Activated CD4-positive, alpha-beta T cell treated with anti-CD3 and anti-CD28 coated beads for 36 hours (primary cell): Measurements from ENCODE around the gene RAI14. TPM values are rescaled to one million over a fixed set of nuclear protein-coding genes. Genes with fewer than 3 reads are reported as not detected.

ENCODE experiments used
- ATAC-seq: fragments of 200-7000 bp; cut with Tn5 transposase; one replicate; pipeline ENCODE4 v1.10.0; 2021; ENCODE audit warnings: mild to moderate bottlenecking, moderate library complexity
- CTCF ChIA-PET: fragments of 350-600 bp; sonication (Branson Sonifier 250); formaldehyde crosslinking; loops from one replicate; lab custom pipeline; 2021; ENCODE audit warnings: antibody characterized with exemption; lab: Charles Lee
- POLR2A ChIA-PET: fragments of 350-600 bp; sonication (Branson Sonifier 250); formaldehyde crosslinking; loops from one replicate; lab custom pipeline; 2021; ENCODE audit warnings: antibody characterized with exemption, inconsistent platforms; lab: Charles Lee
- DNase-seq: peaks from one replicate; pipeline ENCODE4 v3.0.0-alpha.2; 2020
- H3K27ac Mint-ChIP-seq: one replicate; pipeline ENCODE4 v1.8.0; 2021; ENCODE audit warnings: mixed read lengths
- H3K27me3 Mint-ChIP-seq: one replicate; pipeline ENCODE4 v1.8.0; 2021; ENCODE audit warnings: mixed read lengths
- H3K36me3 Mint-ChIP-seq: one replicate; pipeline ENCODE4 v1.8.0; 2021; ENCODE audit warnings: low read depth, mixed read lengths
- H3K4me1 Mint-ChIP-seq: one replicate; pipeline ENCODE4 v1.8.0; 2021; ENCODE audit warnings: mixed read lengths
- H3K4me3 Mint-ChIP-seq: one replicate; pipeline ENCODE4 v1.8.0; 2021; ENCODE audit warnings: mild to moderate bottlenecking, moderate library complexity, mixed read lengths
- H3K9me3 Mint-ChIP-seq: one replicate; pipeline ENCODE4 v1.8.0; 2021; ENCODE audit warnings: low read depth, mixed read lengths
- intact Hi-C, 2 experiments: fragments of 100-400 bp; cut with DNase I in 1 of 2; cut with micrococcal nuclease in 1 of 2; formaldehyde crosslinking; loops; one replicate each; pipeline versions ENCODE4 v1.14.2 to v1.15.1; 2022 to 2024; cut with DNase I, micrococcal nuclease
- total RNA-seq, 2 experiments: library from RNA; stranded (reverse); gene quantifications; one replicate each; pipeline ENCODE4 v1.2.3, GENCODE V29; 2021

The RAI14 gene
- total RNA-seq, 2 experiments from 2014 or later: 4.5 to 7.1 TPM

DNA sequence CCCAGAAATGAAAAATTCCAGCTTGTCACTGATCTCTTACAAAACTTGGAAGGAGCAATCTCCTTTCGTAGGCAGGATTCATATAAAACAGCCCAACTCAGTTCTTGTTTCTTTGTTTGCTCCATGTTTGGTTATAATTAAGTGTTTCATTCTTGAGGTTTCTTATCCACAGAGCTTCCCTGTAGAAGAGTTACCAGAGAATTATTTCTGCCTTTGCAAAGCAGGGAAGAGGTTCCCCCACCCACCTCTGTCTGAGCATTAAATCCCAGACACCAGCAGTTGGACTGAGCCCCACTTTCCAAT lies 34.1 kb upstream of the RAI14 start:
- no peak overlapping the region for H3K27ac Mint-ChIP-seq
- DNase-seq (no peak), ATAC-seq (no peak)
- CTCF ChIA-PET: no interaction called here
- intact Hi-C loops: no loop called here
- POLR2A ChIA-PET: no interaction called here
- H3K9me3 Mint-ChIP-seq: no peaks in the 10 kb centered on the region
- H3K36me3 Mint-ChIP-seq: no peaks in the 10 kb centered on the region
- peaks cover 14% of the 10 kb centered on the region for H3K4me1 Mint-ChIP-seq
- no peak overlapping the region for H3K4me3 Mint-ChIP-seq
- peaks cover 11% of the 10 kb centered on the region for H3K27me3 Mint-ChIP-seq

DNA sequence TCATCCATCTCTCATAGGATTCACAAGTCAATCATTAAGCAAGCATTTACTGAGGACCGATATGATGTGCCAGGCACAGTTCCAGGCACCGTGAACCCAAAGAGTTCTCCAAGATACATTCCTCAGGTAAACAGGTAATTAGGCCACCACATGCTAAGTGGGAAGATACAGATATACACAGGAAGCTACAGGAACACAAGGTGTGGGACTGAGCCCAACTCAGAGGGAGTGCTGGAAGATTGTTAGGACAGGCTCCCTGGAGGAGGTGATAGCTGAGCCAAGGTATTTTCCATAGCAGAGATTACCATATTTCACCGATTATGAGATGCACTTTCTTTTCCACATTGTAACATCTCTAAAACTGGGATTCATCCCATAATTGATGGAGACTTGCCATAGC lies 31.4 kb upstream of the RAI14 start:
- no peaks in the 10 kb centered on the region for H3K36me3 Mint-ChIP-seq
- H3K9me3 Mint-ChIP-seq: no peaks in the 10 kb centered on the region
- POLR2A ChIA-PET: no interaction called here
- CTCF ChIA-PET: no interaction called here
- ATAC-seq: no peak
- no peak overlapping the region for H3K4me3 Mint-ChIP-seq
- no peak overlapping the region for H3K27ac Mint-ChIP-seq
- intact Hi-C loops: no loop called here
- H3K27me3 Mint-ChIP-seq: peaks cover 8% of the 10 kb centered on the region
- peaks cover 9% of the 10 kb centered on the region for H3K4me1 Mint-ChIP-seq
- no peak for DNase-seq

DNA sequence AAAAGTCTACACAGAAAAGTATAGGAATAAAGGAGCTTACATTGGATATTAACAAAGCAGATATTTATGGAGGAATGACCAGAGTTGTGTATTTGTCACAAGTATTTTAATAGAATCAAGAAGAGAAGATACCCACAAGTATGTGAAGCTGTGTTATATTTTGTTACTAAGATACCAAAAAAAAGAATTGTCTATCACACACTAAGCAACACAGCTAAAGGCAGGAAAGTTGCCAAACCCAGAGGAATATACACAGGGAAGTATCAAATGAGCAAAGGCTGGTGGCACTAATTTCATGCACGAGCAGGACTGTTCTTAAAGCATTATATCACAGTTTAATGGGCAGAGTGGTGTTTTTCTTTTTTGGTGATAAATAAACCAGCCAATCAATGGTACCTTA lies 30.9 kb upstream of the RAI14 start:
- ChIA-PET CTCF (no interaction called here), POLR2A (no interaction called here)
- DNase-seq (no peak), ATAC-seq (no peak)
- intact Hi-C loops: no loop called here
- Mint-ChIP-seq H3K9me3 (no peaks in the 10 kb centered on the region), H3K27ac (no peak overlapping the region), H3K27me3 (peaks cover 6% of the 10 kb centered on the region), H3K4me1 (peaks cover 9% of the 10 kb centered on the region), H3K4me3 (no peak overlapping the region), H3K36me3 (no peaks in the 10 kb centered on the region)

DNA sequence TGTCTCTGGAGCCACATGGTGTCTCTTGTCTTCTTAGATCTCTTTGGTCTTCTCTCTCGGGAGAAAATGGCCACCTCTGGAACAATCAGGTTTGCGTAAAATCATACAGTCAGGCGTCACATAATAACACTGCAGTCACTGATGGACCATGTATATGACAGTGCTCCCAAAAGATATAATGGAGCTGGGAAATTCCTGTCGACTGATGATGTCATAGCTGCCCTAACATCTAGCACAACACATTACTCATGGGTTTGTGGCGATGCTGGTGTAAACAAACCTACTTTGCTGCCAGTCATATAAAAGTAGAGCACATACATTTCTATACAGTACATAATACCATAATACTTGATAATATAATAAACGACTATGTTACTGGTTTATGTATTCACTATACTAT lies 30.1 kb upstream of the RAI14 start:
- Mint-ChIP-seq H3K4me3 (no peak overlapping the region), H3K9me3 (peaks cover 2% of the 10 kb centered on the region), H3K27ac (no peak overlapping the region), H3K4me1 (peaks cover 9% of the 10 kb centered on the region), H3K36me3 (no peaks in the 10 kb centered on the region), H3K27me3 (peaks cover 6% of the 10 kb centered on the region)
- DNase-seq (no peak), ATAC-seq (peak; percentile 36)
- intact Hi-C loops: no loop called here
- POLR2A ChIA-PET: no interaction called here
- CTCF ChIA-PET: interaction anchor here (1.6 kb wide), 1 partner anchor 141 kb away, joined by 6 read pairs; no protein-coding TSS in a partner anchor

DNA sequence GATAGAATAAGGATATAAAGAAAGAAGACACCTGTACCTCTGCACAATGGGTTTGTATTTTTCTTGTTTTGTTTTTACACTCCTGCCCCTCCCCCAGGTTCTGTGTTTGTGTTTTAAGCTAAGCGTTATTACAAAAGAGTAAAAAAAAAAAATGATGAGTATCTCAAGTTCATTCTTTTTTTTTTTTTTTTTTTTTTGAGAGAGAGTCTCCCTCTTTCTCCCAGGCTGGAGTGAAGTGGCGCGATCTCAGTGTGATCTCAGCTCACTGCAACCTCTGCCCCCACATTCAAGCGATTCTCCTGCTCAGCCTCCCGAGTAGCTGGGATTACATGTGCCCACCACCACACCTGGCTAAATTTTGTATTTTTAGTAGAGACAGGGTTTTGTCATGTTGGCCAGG lies 29.4 kb upstream of the RAI14 start:
- ChIA-PET CTCF (interaction anchor here (1.6 kb wide), 1 partner anchor 142 kb away, joined by 6 read pairs; no protein-coding TSS in a partner anchor), POLR2A (no interaction called here)
- no peak overlapping the region for H3K4me3 Mint-ChIP-seq
- intact Hi-C loops: no loop called here
- no peaks in the 10 kb centered on the region for H3K36me3 Mint-ChIP-seq
- H3K27ac Mint-ChIP-seq: no peak overlapping the region
- ATAC-seq: no peak
- no peak for DNase-seq
- H3K4me1 Mint-ChIP-seq: peaks cover 6% of the 10 kb centered on the region
- peaks cover 4% of the 10 kb centered on the region for H3K9me3 Mint-ChIP-seq
- H3K27me3 Mint-ChIP-seq: peaks cover 6% of the 10 kb centered on the region

DNA sequence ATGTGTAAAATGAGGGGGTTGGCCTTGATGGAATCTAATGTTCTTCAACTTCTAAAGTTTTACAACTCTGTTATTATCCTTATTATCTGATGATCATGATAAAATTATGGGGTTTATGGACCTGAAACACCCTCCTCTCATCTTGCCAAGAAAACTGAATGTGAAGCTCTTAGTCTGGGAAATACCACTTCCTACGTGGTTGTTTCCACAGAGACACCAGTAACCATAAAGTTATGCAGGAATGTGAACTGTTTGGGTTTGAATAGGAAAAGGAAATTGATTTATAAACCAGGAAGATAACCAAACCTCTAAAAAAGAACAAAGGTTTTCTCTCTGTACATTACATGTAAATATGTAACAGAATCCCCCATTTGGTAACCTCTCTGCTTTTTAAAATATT lies 28.3 kb upstream of the RAI14 start:
- Mint-ChIP-seq H3K36me3 (no peaks in the 10 kb centered on the region), H3K4me3 (no peak overlapping the region), H3K4me1 (no peaks in the 10 kb centered on the region), H3K9me3 (peaks cover 4% of the 10 kb centered on the region), H3K27ac (no peak overlapping the region), H3K27me3 (peaks cover 6% of the 10 kb centered on the region)
- DNase-seq (no peak), ATAC-seq (no peak)
- POLR2A ChIA-PET: no interaction called here
- CTCF ChIA-PET: interaction anchor here (0.6 to 0.8 kb wide), 2 partner anchors 22 to 805 kb away, joined by 3 read pairs; no protein-coding TSS in a partner anchor
- intact Hi-C loops: no loop called here

DNA sequence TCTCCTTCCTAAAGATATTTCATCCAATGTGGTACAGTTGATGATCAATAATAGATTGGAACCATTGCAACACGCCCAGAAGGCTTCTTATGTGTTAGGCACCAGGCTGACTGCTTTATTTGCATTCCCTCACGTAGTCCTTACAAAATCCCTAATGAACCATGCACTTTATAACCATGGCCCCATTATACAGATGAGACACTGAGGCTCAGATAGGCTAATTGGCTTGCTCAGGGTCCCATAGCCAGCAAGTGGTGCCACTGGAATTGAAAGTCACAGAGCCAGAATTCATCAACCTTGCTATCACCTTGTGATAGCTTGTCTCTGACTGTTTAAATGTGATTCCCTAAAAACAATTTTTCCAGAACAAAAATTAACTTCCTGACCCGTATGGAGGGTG lies 27.8 kb upstream of the RAI14 start:
- Mint-ChIP-seq H3K4me1 (no peaks in the 10 kb centered on the region), H3K36me3 (no peaks in the 10 kb centered on the region), H3K27ac (no peak overlapping the region), H3K9me3 (peaks cover 4% of the 10 kb centered on the region), H3K27me3 (peaks cover 8% of the 10 kb centered on the region), H3K4me3 (no peak overlapping the region)
- CTCF ChIA-PET: interaction anchor here (0.6 kb wide), 1 partner anchor 804 kb away, joined by 3 read pairs; no protein-coding TSS in a partner anchor
- DNase-seq (no peak), ATAC-seq (no peak)
- intact Hi-C loops: no loop called here
- POLR2A ChIA-PET: no interaction called here

DNA sequence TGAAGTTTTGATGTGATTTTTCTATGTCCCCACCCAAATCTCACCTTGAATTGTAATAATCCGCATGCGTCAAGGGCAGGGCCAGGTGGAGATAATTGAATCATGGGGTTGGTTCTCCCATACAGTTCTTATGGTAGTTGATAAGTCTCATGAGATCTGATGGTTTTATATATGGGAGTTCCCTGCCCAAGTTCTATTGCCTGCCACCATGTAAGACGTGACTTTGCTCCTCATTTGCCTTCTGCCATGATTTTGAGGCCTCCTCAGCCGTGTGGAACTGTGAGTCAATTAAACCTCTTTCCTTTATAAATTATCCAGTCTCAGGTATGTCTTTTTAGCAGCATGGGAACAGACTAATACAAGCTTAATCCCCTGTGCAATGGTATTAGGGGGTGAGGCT lies 25.5 kb upstream of the RAI14 start:
- H3K4me3 Mint-ChIP-seq: no peak overlapping the region
- H3K27ac Mint-ChIP-seq: no peak overlapping the region
- no peaks in the 10 kb centered on the region for H3K4me1 Mint-ChIP-seq
- ATAC-seq: no peak
- ChIA-PET CTCF (no interaction called here), POLR2A (no interaction called here)
- peaks cover 4% of the 10 kb centered on the region for H3K9me3 Mint-ChIP-seq
- H3K36me3 Mint-ChIP-seq: no peaks in the 10 kb centered on the region
- intact Hi-C loops: no loop called here
- DNase-seq: no peak
- H3K27me3 Mint-ChIP-seq: peaks cover 3% of the 10 kb centered on the region

DNA sequence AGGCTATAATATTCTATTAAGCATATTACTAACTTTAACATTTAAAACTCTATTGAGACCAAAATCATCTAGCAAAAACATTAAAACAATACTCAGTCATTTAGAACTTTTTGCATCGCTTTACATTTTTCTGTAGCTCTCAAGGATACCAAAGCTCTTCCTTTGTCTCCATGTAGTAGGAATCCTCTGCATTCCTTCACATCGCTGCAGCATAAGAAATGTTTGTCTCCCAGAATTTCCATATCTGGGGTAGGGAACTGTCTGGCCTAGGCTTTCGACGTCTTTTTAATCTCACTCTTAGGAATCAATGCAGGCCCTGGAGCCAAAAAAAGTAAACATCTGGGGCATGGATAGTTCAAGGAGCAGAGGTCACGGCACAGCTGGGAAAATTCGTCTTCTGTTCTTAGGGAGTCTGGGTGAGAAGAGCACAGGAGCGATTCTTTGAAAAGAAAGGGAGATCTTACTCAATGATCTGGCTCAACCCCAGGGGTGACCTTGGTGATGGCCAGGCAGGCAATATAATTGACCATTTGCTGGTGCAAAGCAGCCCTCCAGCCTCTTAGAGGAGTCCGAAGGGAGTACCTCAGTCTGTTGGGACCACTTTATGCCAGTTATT lies 23.2 kb upstream of the RAI14 start:
- Mint-ChIP-seq H3K36me3 (no peaks in the 10 kb centered on the region), H3K27ac (no peak overlapping the region), H3K4me3 (no peak overlapping the region), H3K27me3 (peaks cover 5% of the 10 kb centered on the region), H3K9me3 (peaks cover 4% of the 10 kb centered on the region), H3K4me1 (no peaks in the 10 kb centered on the region)
- DNase-seq: no peak
- no peak for ATAC-seq
- ChIA-PET CTCF (interaction anchor here (0.7 kb wide), 1 partner anchor 233 kb away, joined by 3 read pairs; no protein-coding TSS in a partner anchor), POLR2A (no interaction called here)
- intact Hi-C loops: no loop called here

DNA sequence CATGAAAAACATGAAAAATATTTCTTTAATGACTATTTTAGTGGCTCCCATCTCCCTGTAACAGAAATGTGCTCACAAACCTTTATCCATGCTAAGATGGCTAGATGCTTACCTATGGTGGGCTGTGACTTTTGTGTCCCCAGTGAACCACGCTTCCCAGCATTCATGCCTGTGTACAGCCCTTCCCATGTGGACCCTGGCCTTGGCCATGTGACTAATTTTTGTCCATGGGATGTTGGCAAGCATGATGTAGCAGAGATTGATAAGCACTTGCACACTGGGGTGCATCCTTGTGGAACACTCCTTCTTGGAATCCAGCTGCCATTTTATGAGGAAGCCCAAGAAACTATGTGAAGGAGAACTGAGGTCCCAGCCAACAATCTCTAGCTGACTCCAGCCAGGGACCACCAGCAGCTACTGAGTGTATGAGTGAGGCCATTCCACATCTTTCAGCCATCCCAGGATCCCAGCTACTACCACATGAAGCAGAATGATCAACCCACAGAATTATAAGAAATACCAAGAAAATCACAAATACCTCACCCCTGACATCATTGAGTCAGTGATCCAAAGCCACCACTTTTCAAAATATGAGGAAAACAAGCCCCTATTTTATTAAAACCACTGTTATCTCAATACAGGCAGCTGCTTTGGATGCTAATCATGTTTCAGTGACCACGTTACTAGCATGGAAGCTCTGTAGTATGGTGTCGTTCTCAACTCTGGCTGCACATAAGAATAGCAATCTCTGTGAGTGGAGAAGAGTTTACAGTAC lies 16.1 kb upstream of the RAI14 start:
- ChIA-PET CTCF (no interaction called here), POLR2A (no interaction called here)
- Mint-ChIP-seq H3K4me3 (no peak overlapping the region), H3K9me3 (no peaks in the 10 kb centered on the region), H3K4me1 (no peaks in the 10 kb centered on the region), H3K27me3 (peaks cover 12% of the 10 kb centered on the region), H3K27ac (no peak overlapping the region), H3K36me3 (no peaks in the 10 kb centered on the region)
- intact Hi-C loops: no loop called here
- ATAC-seq (no peak), DNase-seq (no peak)

DNA sequence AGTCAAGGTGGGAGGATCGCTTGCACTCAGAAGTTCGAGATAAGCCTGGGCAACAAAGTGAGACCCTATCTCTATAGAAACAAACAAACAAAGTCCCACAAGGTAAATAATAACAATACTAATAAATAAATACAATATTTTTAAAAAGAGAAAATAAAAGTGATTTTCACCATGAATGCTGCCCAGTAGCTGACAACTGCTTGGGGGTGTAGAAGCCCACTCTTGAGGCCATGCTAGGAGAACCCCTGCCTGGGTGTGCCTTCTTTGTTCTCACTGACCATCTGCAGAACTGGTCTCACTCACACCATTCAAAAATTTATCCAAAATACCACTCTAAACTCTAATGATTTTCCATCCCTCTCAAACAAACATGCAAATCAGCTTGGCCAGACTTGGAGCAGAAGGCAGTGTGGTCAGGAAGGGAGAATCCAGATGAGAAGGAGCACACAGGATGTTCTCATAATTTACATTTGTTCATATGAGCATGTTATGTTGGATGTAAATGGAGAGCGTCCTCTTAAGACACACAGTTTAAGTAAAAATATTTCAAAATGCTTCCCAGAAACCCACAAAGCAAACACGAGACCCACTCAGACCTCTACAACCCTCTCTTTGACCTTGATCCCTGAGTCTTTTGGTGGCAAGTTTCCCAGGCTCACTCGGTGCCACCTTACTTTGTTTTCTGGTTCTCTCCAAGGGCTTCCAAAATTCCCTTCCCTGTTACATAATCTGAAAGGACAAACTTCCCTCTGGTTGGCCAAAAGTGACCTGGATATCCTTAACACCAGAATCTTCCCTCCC lies 7.9 kb upstream of the RAI14 start:
- Mint-ChIP-seq H3K9me3 (no peaks in the 10 kb centered on the region), H3K36me3 (no peaks in the 10 kb centered on the region), H3K4me1 (no peaks in the 10 kb centered on the region), H3K27ac (no peak overlapping the region), H3K27me3 (peaks cover 22% of the 10 kb centered on the region), H3K4me3 (no peak overlapping the region)
- POLR2A ChIA-PET: no interaction called here
- intact Hi-C loops: no loop called here
- DNase-seq: no peak
- ATAC-seq: no peak
- CTCF ChIA-PET: no interaction called here

DNA sequence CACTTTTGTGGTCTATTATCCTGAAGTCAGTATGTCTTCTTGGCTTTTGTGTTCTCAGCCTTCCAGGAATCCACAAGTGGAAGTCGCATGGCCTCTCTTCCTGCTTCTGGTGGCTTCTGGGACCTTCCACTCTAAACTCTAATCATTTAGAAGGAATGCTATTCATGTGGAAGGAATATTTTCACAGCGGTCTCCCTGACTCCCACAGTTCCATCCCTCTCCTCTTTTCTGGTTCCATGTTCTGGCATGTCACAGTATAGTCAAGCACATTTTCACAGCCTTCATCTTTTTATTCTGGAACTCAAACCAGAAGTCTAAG lies 7.3 kb upstream of the RAI14 start:
- CTCF ChIA-PET: no interaction called here

More for the DNA sequence above, 7.3 kb upstream of the RAI14 start:
- Mint-ChIP-seq H3K27ac (no peak overlapping the region), H3K36me3 (no peaks in the 10 kb centered on the region), H3K27me3 (peaks cover 21% of the 10 kb centered on the region), H3K4me3 (no peak overlapping the region), H3K9me3 (no peaks in the 10 kb centered on the region), H3K4me1 (no peaks in the 10 kb centered on the region)
- no peak for DNase-seq
- intact Hi-C loops: no loop called here
- ATAC-seq: no peak
- POLR2A ChIA-PET: no interaction called here
